Activated CD8-positive, alpha-beta T cell treated with anti-CD3 and anti-CD28 coated beads for 36 hours (primary cell): ENCODE results near the gene ST6GALNAC3. TPM values are rescaled to one million over a fixed set of nuclear protein-coding genes. Genes with fewer than 3 reads are reported as not detected.
"Not testable (repeated sequence)": the region's sequence is repeated elsewhere in the genome, so short reads cannot be mapped to it uniquely, and the experiment has no call there.

Source experiments
- ATAC-seq: fragments of 200-7000 bp; cut with Tn5 transposase; one replicate; pipeline ENCODE4 v1.10.0; 2021; ENCODE audit warnings: mild to moderate bottlenecking, moderate library complexity
- CTCF ChIA-PET: fragments of 350-600 bp; sonication (Branson Sonifier 250); formaldehyde crosslinking; loops from one replicate; lab custom pipeline; 2021; ENCODE audit warnings: antibody characterized with exemption; lab: Charles Lee
- POLR2A ChIA-PET: fragments of 350-600 bp; sonication (Branson Sonifier 250); formaldehyde crosslinking; loops from one replicate; lab custom pipeline; 2021; ENCODE audit warnings: antibody characterized with exemption; lab: Charles Lee
- DNase-seq: peaks from one replicate; pipeline ENCODE4 v3.0.0-alpha.2; 2020
- H3K27ac Mint-ChIP-seq: one replicate; pipeline ENCODE4 v1.8.0; 2021; ENCODE audit warnings: mild to moderate bottlenecking, mixed read lengths
- H3K27me3 Mint-ChIP-seq: one replicate; pipeline ENCODE4 v1.8.0; 2021; ENCODE audit warnings: mixed read lengths
- H3K36me3 Mint-ChIP-seq: one replicate; pipeline ENCODE4 v1.8.0; 2021; ENCODE audit warnings: low read depth, mixed read lengths
- H3K4me1 Mint-ChIP-seq: one replicate; pipeline ENCODE4 v1.8.0; 2021; ENCODE audit warnings: low read depth, mixed read lengths
- H3K4me3 Mint-ChIP-seq: one replicate; pipeline ENCODE4 v1.8.0; 2021; ENCODE audit warnings: mild to moderate bottlenecking, moderate library complexity, mixed read lengths
- H3K9me3 Mint-ChIP-seq: one replicate; pipeline ENCODE4 v1.8.0; 2021; ENCODE audit warnings: mixed read lengths
- intact Hi-C: fragments of 100-400 bp; cut with micrococcal nuclease; formaldehyde crosslinking; loops from one replicate; pipeline ENCODE4 v1.10.0; 2022
- total RNA-seq, 2 experiments: library from RNA; stranded (reverse); gene quantifications; one replicate each; pipeline ENCODE4 v1.2.3, GENCODE V29; 2021
- TF ChIP-seq, protein P1 (sequence below): fragments of 200-600 bp; IDR thresholded peaks from one replicate; pipeline ENCODE4 v1.8.0; 2022; ENCODE audit warnings: antibody characterized with exemption, mild to moderate bottlenecking

The ST6GALNAC3 gene
- total RNA-seq, 2 experiments from 2014 or later, result 2.7 to 2.9 TPM

DNA sequence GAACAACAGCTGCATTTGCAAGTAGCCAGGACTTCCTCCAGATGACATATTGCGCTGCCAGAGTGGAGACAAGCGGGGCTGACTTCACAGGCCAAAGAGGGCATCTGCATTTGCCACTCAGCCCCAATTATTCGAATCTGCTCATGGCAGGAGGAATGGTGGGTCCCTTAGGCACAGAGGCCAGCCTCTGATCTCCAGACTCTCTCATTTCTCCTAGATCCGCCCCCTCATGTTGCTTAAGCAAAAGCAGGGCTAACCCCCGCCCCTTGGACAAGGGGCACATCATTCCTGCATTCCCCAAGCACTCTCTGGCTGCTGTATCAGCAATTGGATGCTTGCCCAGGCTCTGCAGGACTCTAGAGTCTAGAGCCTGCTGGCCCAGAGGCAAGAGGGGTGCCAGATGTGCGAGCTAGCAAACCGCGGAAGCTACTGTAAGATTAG, 262.4 kb downstream of the ST6GALNAC3 start:
- POLR2A ChIA-PET, result no interaction called here
- Mint-ChIP-seq H3K9me3 (peaks cover 4% of the 10 kb centered on the region), H3K27me3 (no peaks in the 10 kb centered on the region), H3K4me3 (no peak overlapping the region), H3K4me1 (peaks cover 2% of the 10 kb centered on the region), H3K27ac (no peak overlapping the region), H3K36me3 (peaks cover 2% of the 10 kb centered on the region)
- DNase-seq (no peak), ATAC-seq (no peak)
- TF ChIP-seq, protein P1, sequence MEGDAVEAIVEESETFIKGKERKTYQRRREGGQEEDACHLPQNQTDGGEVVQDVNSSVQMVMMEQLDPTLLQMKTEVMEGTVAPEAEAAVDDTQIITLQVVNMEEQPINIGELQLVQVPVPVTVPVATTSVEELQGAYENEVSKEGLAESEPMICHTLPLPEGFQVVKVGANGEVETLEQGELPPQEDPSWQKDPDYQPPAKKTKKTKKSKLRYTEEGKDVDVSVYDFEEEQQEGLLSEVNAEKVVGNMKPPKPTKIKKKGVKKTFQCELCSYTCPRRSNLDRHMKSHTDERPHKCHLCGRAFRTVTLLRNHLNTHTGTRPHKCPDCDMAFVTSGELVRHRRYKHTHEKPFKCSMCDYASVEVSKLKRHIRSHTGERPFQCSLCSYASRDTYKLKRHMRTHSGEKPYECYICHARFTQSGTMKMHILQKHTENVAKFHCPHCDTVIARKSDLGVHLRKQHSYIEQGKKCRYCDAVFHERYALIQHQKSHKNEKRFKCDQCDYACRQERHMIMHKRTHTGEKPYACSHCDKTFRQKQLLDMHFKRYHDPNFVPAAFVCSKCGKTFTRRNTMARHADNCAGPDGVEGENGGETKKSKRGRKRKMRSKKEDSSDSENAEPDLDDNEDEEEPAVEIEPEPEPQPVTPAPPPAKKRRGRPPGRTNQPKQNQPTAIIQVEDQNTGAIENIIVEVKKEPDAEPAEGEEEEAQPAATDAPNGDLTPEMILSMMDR, result no peak
- intact Hi-C loops, result no loop called here
- CTCF ChIA-PET, result no interaction called here

DNA sequence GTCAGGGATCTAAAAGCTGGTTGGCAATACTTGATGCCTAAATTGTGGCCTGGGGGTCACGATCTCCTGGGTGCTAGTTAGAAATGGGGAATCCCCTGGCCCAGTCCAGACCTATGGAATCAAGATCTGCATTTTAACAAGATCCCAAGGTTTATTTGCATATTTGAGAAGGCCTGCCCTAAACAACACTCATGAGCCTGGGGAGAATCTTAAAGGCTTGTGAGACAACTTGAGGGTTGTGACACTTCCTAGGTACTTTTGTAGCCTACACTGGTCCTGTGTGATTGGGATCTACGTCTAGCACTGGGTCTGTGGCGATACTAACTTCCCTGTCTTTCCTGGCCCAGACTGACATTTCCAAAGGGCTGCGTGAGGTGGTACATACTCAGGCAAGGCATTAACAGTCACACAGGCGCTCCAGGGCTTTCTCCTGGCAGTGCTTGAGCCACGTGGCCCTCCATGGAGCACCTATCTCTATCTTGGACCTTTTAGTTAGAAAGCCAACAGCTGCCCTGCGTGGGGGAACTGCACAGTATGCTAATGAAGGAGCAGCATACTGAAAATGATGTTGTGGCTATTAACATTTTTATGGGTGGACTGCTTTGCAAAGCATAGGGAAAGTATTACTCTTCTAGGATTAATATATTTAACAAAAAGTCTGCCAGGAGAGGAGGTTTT, 263.1 kb downstream of the ST6GALNAC3 start:
- H3K4me3 Mint-ChIP-seq, result no peak overlapping the region
- no peak for ATAC-seq
- H3K27ac Mint-ChIP-seq, result no peak overlapping the region
- H3K4me1 Mint-ChIP-seq, result peaks cover 2% of the 10 kb centered on the region
- TF ChIP-seq, protein P1, result no peak
- DNase-seq, result no peak
- intact Hi-C loops, result no loop called here
- ChIA-PET CTCF (no interaction called here), POLR2A (no interaction called here)
- H3K9me3 Mint-ChIP-seq, result peaks cover 5% of the 10 kb centered on the region
- peaks cover 3% of the 10 kb centered on the region for H3K36me3 Mint-ChIP-seq
- no peaks in the 10 kb centered on the region for H3K27me3 Mint-ChIP-seq

DNA sequence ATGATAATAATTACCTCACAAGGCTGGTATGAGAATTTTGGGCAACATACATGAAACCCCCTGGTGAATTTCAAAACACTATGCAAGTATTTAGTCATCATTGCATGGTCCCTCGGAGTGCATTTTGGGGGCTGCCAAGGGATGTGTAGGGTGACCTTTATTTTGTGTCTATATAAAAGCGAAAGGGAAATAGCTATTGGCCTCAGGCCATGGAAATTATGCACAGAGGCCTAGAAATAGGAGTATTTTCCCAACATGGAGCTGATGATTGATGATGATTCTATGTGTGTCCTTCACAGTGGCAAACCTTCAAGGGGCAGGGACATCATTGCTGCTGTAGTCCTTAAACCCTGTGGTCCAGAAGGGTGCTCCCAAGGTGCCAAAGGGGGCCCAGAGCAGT, 265.5 kb downstream of the ST6GALNAC3 start:
- intact Hi-C loops, result no loop called here
- POLR2A ChIA-PET, result no interaction called here
- ATAC-seq, result no peak
- TF ChIP-seq, protein P1, result no peak
- DNase-seq, result no peak
- Mint-ChIP-seq H3K27ac (no peak overlapping the region), H3K4me3 (no peak overlapping the region), H3K4me1 (peaks cover 4% of the 10 kb centered on the region), H3K9me3 (peaks cover 5% of the 10 kb centered on the region), H3K27me3 (no peaks in the 10 kb centered on the region), H3K36me3 (peaks cover 3% of the 10 kb centered on the region)
- CTCF ChIA-PET, result interaction anchor here (1.1 kb wide), 1 partner anchor 9 kb away, joined by 5 read pairs; no protein-coding TSS in a partner anchor

DNA sequence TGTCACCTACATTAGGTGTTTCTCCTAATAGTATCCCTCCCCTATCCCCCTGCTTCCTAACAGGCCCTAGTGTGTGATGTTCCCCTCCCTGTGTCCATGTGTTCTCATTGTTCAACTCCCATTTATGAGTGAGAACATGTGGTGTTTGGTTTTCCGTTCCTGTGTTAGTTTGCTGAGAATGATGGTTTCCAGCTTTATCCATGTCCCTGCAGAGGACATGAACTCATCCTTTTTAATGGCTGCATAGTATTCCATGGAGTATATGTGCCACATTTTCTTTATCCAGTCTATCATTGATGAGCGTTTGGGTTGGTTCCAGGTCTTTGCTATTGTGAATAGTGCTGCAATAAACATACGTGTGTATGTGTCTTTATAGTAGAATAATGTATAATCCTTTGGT, 267.3 kb downstream of the ST6GALNAC3 start:
- DNase-seq, H3K27ac Mint-ChIP-seq, H3K27me3 Mint-ChIP-seq, ATAC-seq, H3K36me3 Mint-ChIP-seq, CTCF ChIA-PET, POLR2A ChIA-PET, H3K4me3 Mint-ChIP-seq, intact Hi-C loops, H3K9me3 Mint-ChIP-seq, H3K4me1 Mint-ChIP-seq: not testable (repeated sequence)

DNA sequence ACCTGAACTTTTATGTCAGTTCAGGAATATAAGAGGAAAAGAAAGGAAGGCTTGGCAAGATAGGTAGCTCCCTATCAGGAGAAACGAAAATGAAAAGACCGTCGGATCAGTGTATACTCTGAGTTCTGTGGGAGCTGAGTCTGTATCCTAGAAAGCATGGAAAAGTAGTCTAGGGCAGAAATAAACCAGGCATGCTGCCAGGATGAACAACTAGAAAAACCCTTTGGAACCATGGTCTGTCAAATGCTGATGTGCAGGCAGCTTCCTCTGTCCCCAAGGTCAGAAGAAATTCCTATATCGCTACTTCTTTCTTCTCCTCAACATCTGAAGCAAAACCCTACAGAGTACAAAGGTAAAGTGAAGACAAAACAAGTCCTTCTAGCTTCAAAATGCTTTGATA, 268.8 kb downstream of the ST6GALNAC3 start:
- H3K27ac Mint-ChIP-seq, result no peak overlapping the region
- peaks cover 4% of the 10 kb centered on the region for H3K4me1 Mint-ChIP-seq
- no peaks in the 10 kb centered on the region for H3K27me3 Mint-ChIP-seq
- POLR2A ChIA-PET, result no interaction called here
- H3K36me3 Mint-ChIP-seq, result peaks cover 3% of the 10 kb centered on the region
- ATAC-seq, result no peak
- intact Hi-C loops, result no loop called here
- peaks cover 5% of the 10 kb centered on the region for H3K9me3 Mint-ChIP-seq
- DNase-seq, result no peak
- H3K4me3 Mint-ChIP-seq, result no peak overlapping the region
- CTCF ChIA-PET, result no interaction called here
- TF ChIP-seq, protein P1, result no peak
